ENCODE results near the gene IL13RA2. TPM values are rescaled to one million over a fixed set of nuclear protein-coding genes. Genes with fewer than 3 reads are reported as not detected.

IL13RA2 gene
- total and polyA plus RNA-seq, 2 of the 8 experiments (the other 6 are each of a cell fraction or from before 2014, with no cell fraction given): not detected

- H3K9me3 ChIP-seq (ENCODE audit: insufficient read depth in 2 of 2, low read depth in 1 of 2, low read length in 1 of 2): no peaks in the 10 kb centered on the region
- H2BK5ac ChIP-seq (ENCODE audit: low read depth, low read length): no peak overlapping the region
- no peaks in the 10 kb centered on the region for H3K27me3 ChIP-seq (replicated peaks in 1 of 4; ENCODE audit: control insufficient read depth in 3 of 4, extremely low read depth in 1 of 4, insufficient read depth in 3 of 4, low read length in 3 of 4)
- no peaks in the 10 kb centered on the region for H4K20me1 ChIP-seq (replicated peaks in 1 of 2; ENCODE audit: control insufficient read depth in 1 of 2, insufficient read depth in 2 of 2, low read length in 2 of 2)
- no peak overlapping the region for H3K14ac ChIP-seq (ENCODE audit: insufficient read length)
- no peak for DNase-seq (ENCODE audit: low read depth in 1 of 2, low spot score in 2 of 2)
- no peak overlapping the region for H3K23ac ChIP-seq (ENCODE audit: insufficient read length)
- H3K18ac ChIP-seq (ENCODE audit: extremely low read depth, low read length): no peak overlapping the region
- H3K4me2 ChIP-seq (ENCODE audit: insufficient read depth in 1 of 2, low read depth in 2 of 2, low read length in 2 of 2): no peak overlapping the region
- no peaks in the 10 kb centered on the region for H3K79me1 ChIP-seq (ENCODE audit: low read depth, low read length)
- H4K5ac ChIP-seq (ENCODE audit: insufficient read length, low read depth, low read length): no peak overlapping the region
- H3K36me3 ChIP-seq (ENCODE audit: control insufficient read depth in 2 of 4, insufficient read depth in 4 of 4, low read length in 3 of 4): no peaks in the 10 kb centered on the region
- H3K23me2 ChIP-seq (ENCODE audit: low read depth, low read length): no peaks in the 10 kb centered on the region
- H2AK5ac ChIP-seq (ENCODE audit: low read depth, low read length): no peak overlapping the region
- no peak overlapping the region for H3K4ac ChIP-seq (replicated peaks; ENCODE audit: insufficient read length, low read depth, low read length)
- no peak for FAIRE-seq
- H3K4me1 ChIP-seq (replicated peaks in 1 of 4; ENCODE audit: control insufficient read depth in 3 of 4, insufficient read depth in 4 of 4, low read length in 3 of 4): no peaks in the 10 kb centered on the region
- H3K9ac ChIP-seq (replicated peaks in 1 of 4; ENCODE audit: extremely low read depth in 1 of 4, low read depth in 3 of 4, low read length in 3 of 4): no peak overlapping the region
- POLR2A ChIA-PET (ENCODE audit: partially characterized antibody): no interaction called here
- H2BK15ac ChIP-seq (ENCODE audit: low read length): no peak overlapping the region
- no peak overlapping the region for H3K56ac ChIP-seq (replicated peaks; ENCODE audit: insufficient read length, low read depth, low read length)
- no peak overlapping the region for H4K8ac ChIP-seq (ENCODE audit: extremely low read depth, insufficient read depth, low read length)
- H2BK12ac ChIP-seq (ENCODE audit: low read depth, low read length): no peak overlapping the region
- H2AFZ ChIP-seq (ENCODE audit: low read length): no peak overlapping the region
- H3K27ac ChIP-seq (ENCODE audit: low read depth, low read length): no peak overlapping the region
- CTCF ChIA-PET (ENCODE audit: partially characterized antibody): interaction anchor here (0.7 to 2.1 kb wide), 2 partner anchors 12 to 13 kb away, joined by 3 to 6 read pairs; partner anchors contain the start of gene IL13RA2
- WGBS, 2 experiments (ENCODE audit: extremely low coverage in 1 of 2, insufficient coverage in 1 of 2, insufficient read length in 1 of 2, insufficient replicate concordance in 2 of 2, low coverage in 1 of 2, low lambda C conversion rate in 2 of 2, missing lambda C conversion rate in 1 of 2): 92% methylated on average over 2 of the region's 2 CpGs; no CpG with 5 or more reads in 1 of the 2 experiments
- H3K4me3 ChIP-seq (ENCODE audit: extremely low read depth in 1 of 4, insufficient read depth in 2 of 4, low read depth in 3 of 4, low read length in 4 of 4): no peak overlapping the region
- H3K79me2 ChIP-seq (ENCODE audit: control insufficient read depth in 1 of 2, insufficient read depth in 2 of 2, low read length in 2 of 2): no peaks in the 10 kb centered on the region
- H4K91ac ChIP-seq (replicated peaks; ENCODE audit: insufficient read length, low read length): no peak overlapping the region
- H2BK20ac ChIP-seq (ENCODE audit: low read length): no peak overlapping the region
- H2BK120ac ChIP-seq (replicated peaks; ENCODE audit: low read depth, low read length): no peak overlapping the region
- TF ChIP-seq SAP30 (IDR thresholded peaks at IDR 0.05; ENCODE audit: insufficient read depth, insufficient replicate concordance, low read length) (no peak), SIRT6 (IDR thresholded peaks at IDR 0.05; ENCODE audit: low read length) (no peak), RFX5 (IDR thresholded peaks at IDR 0.05; ENCODE audit: borderline replicate concordance, low read depth, low read length) (no peak), TEAD4 (IDR thresholded peaks at IDR 0.05; ENCODE audit: low read depth, low read length) (no peak)
- TF ChIP-seq, protein P1, sequence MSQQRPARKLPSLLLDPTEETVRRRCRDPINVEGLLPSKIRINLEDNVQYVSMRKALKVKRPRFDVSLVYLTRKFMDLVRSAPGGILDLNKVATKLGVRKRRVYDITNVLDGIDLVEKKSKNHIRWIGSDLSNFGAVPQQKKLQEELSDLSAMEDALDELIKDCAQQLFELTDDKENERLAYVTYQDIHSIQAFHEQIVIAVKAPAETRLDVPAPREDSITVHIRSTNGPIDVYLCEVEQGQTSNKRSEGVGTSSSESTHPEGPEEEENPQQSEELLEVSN (IDR thresholded peaks at IDR 0.05): no peak
Measured at GRCh38 chrX:115030625-115031024, 13.2 kb upstream of the IL13RA2 start.
